HG03571 (cell line): ENCODE results near the gene DNMT3L.
"Not testable (repeated sequence)": the region's sequence is repeated elsewhere in the genome, so short reads cannot be mapped to it uniquely, and the experiment has no call there.

Source experiments
- ATAC-seq: cut with Tn5 transposase; IDR thresholded peaks from one replicate; pipeline ENCODE4 v1.9.1; 2021; ENCODE audit not compliant: unreplicated experiment

The DNMT3L gene

GRCh38 chr21:44249204-44250037 lies 12.3 kb downstream of the DNMT3L start:
- not testable (repeated sequence) for ATAC-seq

- ATAC-seq: not testable (repeated sequence)
These were observed 13.8 kb downstream of the DNMT3L start for GRCh38 chr21:44247904-44248303.

- peak; percentile 57 for ATAC-seq
These were observed 17.7 kb downstream of the DNMT3L start for GRCh38 chr21:44243980-44244379.

- ATAC-seq: peak; percentile 24
These were observed 20.4 kb downstream of the DNMT3L start for GRCh38 chr21:44241281-44241680.

GRCh38 chr21:44240842-44241241 lies 20.9 kb downstream of the DNMT3L start, which contains the start of gene ICOSLG:
Gene ICOSLG, minus strand, starts transcription at chr21:44240943. Its CDS starts 126 bp downstream, at chr21:44240817.
- peak; percentile 33 for ATAC-seq

GRCh38 chr21:44240353-44240752 lies 21.3 kb downstream of the DNMT3L start:
- not testable (repeated sequence) for ATAC-seq

GRCh38 chr21:44229561-44229960 lies 32.1 kb downstream of the DNMT3L start:
- not testable (repeated sequence) for ATAC-seq

GRCh38 chr21:44228109-44228508 lies 33.6 kb downstream of the DNMT3L start:
- not testable (repeated sequence) for ATAC-seq

GRCh38 chr21:44227614-44228013 lies 34.1 kb downstream of the DNMT3L start:
- ATAC-seq: not testable (repeated sequence)

GRCh38 chr21:44225605-44226004 lies 36.1 kb downstream of the DNMT3L start:
- not testable (repeated sequence) for ATAC-seq

GRCh38 chr21:44223334-44223733 lies 38.4 kb downstream of the DNMT3L start:
- ATAC-seq: not testable (repeated sequence)

- not testable (repeated sequence) for ATAC-seq
These were observed 41.0 kb downstream of the DNMT3L start for GRCh38 chr21:44220674-44221073.

GRCh38 chr21:44218461-44218860 lies 43.2 kb downstream of the DNMT3L start:
- ATAC-seq: not testable (repeated sequence)

GRCh38 chr21:44211978-44212377 lies 49.7 kb downstream of the DNMT3L start:
- not testable (repeated sequence) for ATAC-seq

- not testable (repeated sequence) for ATAC-seq
These were observed 50.1 kb downstream of the DNMT3L start for GRCh38 chr21:44211574-44211973.

GRCh38 chr21:44207860-44208646 lies 53.6 kb downstream of the DNMT3L start:
- ATAC-seq: not testable (repeated sequence)

GRCh38 chr21:44206698-44207676 lies 54.7 kb downstream of the DNMT3L start:
- ATAC-seq: peak; percentile 62

- ATAC-seq: not testable (repeated sequence)
These were observed 55.5 kb downstream of the DNMT3L start for GRCh38 chr21:44206187-44206586.

- ATAC-seq: not testable (repeated sequence)
These were observed 59.0 kb downstream of the DNMT3L start for GRCh38 chr21:44202590-44203299.

- ATAC-seq: not testable (repeated sequence)
These were observed 61.7 kb downstream of the DNMT3L start for GRCh38 chr21:44199997-44200396.
